ENCODE results near the gene DGCR2. TPM values are rescaled to one million over a fixed set of nuclear protein-coding genes. Genes with fewer than 3 reads are reported as not detected.

Gene DGCR2
- total and polyA plus RNA-seq, 9 donors: 35.4 to 62.2 (median 53.0) TPM

Other genes starting within 250 kb of the DGCR2 start
- 22.5 TPM for gene DGCR6, start 216.1 kb downstream of the DGCR2 start, total RNA-seq
- gene DGCR6, start 216.1 kb downstream of the DGCR2 start, polyA plus RNA-seq (ENCODE audit: insufficient read depth in 1 of 8, insufficient read length in 8 of 8, low replicate concordance in 1 of 8): 10 to 100 TPM; 44.7 to 89.9 (median 72.1) TPM
- gene PRODH, start 186.1 kb downstream of the DGCR2 start, total RNA-seq: 7.1 TPM
- 10 to 100 TPM in 1 of 8 donors, 1 to 10 TPM in 7; 2.7 to 18.7 (median 6.9) TPM for gene PRODH, start 186.1 kb downstream of the DGCR2 start, polyA plus RNA-seq (ENCODE audit: insufficient read depth in 1 of 8, insufficient read length in 8 of 8, low replicate concordance in 1 of 8)
- gene TSSK2, start 8.9 kb upstream of the DGCR2 start, total RNA-seq: 0.04 TPM
- under 1 TPM in 3 of 8 donors, not detected in 5; 0.17 to 0.28 (median 0.23) TPM for gene TSSK2, start 8.9 kb upstream of the DGCR2 start, polyA plus RNA-seq (ENCODE audit: insufficient read depth in 1 of 8, insufficient read length in 8 of 8, low replicate concordance in 1 of 8)
- gene ESS2, start 22.2 kb upstream of the DGCR2 start, total RNA-seq: 11.6 TPM
- gene ESS2, start 22.2 kb upstream of the DGCR2 start, polyA plus RNA-seq (ENCODE audit: insufficient read depth in 1 of 8, insufficient read length in 8 of 8, low replicate concordance in 1 of 8): 10 to 100 TPM; 12.3 to 14.5 (median 13.2) TPM
- gene GSC2, start 27.9 kb upstream of the DGCR2 start, total RNA-seq: not detected
- not detected for gene GSC2, start 27.9 kb upstream of the DGCR2 start, polyA plus RNA-seq (ENCODE audit: insufficient read depth in 1 of 8, insufficient read length in 8 of 8, low replicate concordance in 1 of 8)
- 18.0 TPM for gene SLC25A1, start 56.3 kb upstream of the DGCR2 start, total RNA-seq
- gene SLC25A1, start 56.3 kb upstream of the DGCR2 start, polyA plus RNA-seq (ENCODE audit: insufficient read depth in 1 of 8, insufficient read length in 8 of 8, low replicate concordance in 1 of 8): 10 to 100 TPM; 16.9 to 35.7 (median 23.4) TPM
- gene CLTCL1, start 169.3 kb upstream of the DGCR2 start, total RNA-seq: 22.2 TPM
- gene CLTCL1, start 169.3 kb upstream of the DGCR2 start, polyA plus RNA-seq (ENCODE audit: insufficient read depth in 1 of 8, insufficient read length in 8 of 8, low replicate concordance in 1 of 8): 10 to 100 TPM; 11.9 to 23.4 (median 18.1) TPM